Sigmoid colon (tissue), 3 donors: ENCODE data around the gene CDK6.

Source experiments
- POLR2A ChIP-seq, 2 donors: fragments of 450-650 bp; IDR thresholded peaks; one replicate each; pipeline ENCODE4 v1.6.1; 2016; ENCODE audit warnings: antibody characterized with exemption in 2 of 2, mild to moderate bottlenecking in 2 of 2, moderate library complexity in 2 of 2
- TF ChIP-seq, protein P1 (sequence below), 4 experiments: fragments of 450-650 bp in 3 of 4; fragments of 200-600 bp in 1 of 4; IDR thresholded peaks; one replicate each; pipeline ENCODE4 v1.5.1; 2016 to 2019; ENCODE audit warnings: antibody characterized with exemption in 4 of 4, mild to moderate bottlenecking in 3 of 4, moderate library complexity in 2 of 4

DNA sequence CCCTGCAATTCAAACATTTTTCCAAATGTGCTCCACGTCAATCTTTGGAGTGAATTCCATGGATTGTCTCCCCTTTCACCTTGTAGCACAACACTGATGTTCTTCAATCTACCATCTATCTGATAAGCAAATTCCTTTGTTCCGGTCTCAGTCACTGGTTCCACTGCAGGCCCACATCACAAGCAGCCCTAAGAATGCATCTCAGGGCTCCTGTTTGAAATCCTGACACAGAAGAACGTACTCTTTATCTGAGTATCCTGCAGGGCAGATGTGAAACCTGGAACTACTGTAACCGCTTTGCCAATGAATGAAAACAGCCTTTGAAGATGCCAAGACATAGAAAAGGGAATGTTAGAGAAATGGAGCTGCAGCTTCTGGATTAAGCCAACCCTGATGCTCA is 183.2 kb downstream of the CDK6 start:
- TF ChIP-seq POLR2A (IDR thresholded peaks at IDR 0.05): no peak
- TF ChIP-seq, protein P1, sequence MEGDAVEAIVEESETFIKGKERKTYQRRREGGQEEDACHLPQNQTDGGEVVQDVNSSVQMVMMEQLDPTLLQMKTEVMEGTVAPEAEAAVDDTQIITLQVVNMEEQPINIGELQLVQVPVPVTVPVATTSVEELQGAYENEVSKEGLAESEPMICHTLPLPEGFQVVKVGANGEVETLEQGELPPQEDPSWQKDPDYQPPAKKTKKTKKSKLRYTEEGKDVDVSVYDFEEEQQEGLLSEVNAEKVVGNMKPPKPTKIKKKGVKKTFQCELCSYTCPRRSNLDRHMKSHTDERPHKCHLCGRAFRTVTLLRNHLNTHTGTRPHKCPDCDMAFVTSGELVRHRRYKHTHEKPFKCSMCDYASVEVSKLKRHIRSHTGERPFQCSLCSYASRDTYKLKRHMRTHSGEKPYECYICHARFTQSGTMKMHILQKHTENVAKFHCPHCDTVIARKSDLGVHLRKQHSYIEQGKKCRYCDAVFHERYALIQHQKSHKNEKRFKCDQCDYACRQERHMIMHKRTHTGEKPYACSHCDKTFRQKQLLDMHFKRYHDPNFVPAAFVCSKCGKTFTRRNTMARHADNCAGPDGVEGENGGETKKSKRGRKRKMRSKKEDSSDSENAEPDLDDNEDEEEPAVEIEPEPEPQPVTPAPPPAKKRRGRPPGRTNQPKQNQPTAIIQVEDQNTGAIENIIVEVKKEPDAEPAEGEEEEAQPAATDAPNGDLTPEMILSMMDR (IDR thresholded peaks at IDR 0.05): no peak
